HL-60 (cell line): ENCODE data around the gene INPP4B.

ENCODE experiments used
- GABPA ChIP-seq: IDR thresholded peaks from 2 replicates; pipeline ENCODE4 v1.6.1; 2012; ENCODE audit warnings: low read depth
- POLR2AphosphoS5 ChIP-seq: IDR thresholded peaks from 2 replicates; pipeline ENCODE4 v1.6.1; 2012; ENCODE audit warnings: low read depth
- TF ChIP-seq, protein P1 (sequence below): IDR thresholded peaks from one replicate; pipeline ENCODE4 v1.5.1; 2011; ENCODE audit warnings: low read length, control low read depth, inconsistent platforms; ENCODE audit not compliant: insufficient read depth
- TF ChIP-seq, protein P2 (sequence below): IDR thresholded peaks from 2 replicates; pipeline ENCODE4 v1.6.1; 2012; ENCODE audit warnings: low read depth; ENCODE audit not compliant: insufficient replicate concordance

DNA sequence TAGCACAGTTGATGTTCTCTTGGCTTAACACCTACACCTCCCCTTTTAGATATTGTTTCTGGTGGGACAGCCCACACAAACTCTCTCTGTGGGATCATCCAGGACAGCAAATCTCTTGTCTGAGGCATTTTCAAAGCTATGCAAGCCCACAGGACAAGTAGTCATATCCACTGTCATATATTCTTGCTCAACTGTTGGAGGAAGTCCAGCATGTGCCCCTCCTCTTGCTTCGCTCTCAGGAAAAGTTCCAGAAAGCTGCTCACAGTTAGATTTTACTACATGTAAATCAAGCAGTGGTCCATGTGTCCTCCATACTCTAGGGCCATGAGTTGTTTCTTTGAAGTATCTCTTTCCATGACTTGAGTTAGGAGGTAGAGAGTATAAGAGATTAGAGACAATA lies 260.7 kb downstream of the INPP4B start:
- TF ChIP-seq, protein P1, sequence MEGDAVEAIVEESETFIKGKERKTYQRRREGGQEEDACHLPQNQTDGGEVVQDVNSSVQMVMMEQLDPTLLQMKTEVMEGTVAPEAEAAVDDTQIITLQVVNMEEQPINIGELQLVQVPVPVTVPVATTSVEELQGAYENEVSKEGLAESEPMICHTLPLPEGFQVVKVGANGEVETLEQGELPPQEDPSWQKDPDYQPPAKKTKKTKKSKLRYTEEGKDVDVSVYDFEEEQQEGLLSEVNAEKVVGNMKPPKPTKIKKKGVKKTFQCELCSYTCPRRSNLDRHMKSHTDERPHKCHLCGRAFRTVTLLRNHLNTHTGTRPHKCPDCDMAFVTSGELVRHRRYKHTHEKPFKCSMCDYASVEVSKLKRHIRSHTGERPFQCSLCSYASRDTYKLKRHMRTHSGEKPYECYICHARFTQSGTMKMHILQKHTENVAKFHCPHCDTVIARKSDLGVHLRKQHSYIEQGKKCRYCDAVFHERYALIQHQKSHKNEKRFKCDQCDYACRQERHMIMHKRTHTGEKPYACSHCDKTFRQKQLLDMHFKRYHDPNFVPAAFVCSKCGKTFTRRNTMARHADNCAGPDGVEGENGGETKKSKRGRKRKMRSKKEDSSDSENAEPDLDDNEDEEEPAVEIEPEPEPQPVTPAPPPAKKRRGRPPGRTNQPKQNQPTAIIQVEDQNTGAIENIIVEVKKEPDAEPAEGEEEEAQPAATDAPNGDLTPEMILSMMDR, result no peak
- TF ChIP-seq, protein P2, sequence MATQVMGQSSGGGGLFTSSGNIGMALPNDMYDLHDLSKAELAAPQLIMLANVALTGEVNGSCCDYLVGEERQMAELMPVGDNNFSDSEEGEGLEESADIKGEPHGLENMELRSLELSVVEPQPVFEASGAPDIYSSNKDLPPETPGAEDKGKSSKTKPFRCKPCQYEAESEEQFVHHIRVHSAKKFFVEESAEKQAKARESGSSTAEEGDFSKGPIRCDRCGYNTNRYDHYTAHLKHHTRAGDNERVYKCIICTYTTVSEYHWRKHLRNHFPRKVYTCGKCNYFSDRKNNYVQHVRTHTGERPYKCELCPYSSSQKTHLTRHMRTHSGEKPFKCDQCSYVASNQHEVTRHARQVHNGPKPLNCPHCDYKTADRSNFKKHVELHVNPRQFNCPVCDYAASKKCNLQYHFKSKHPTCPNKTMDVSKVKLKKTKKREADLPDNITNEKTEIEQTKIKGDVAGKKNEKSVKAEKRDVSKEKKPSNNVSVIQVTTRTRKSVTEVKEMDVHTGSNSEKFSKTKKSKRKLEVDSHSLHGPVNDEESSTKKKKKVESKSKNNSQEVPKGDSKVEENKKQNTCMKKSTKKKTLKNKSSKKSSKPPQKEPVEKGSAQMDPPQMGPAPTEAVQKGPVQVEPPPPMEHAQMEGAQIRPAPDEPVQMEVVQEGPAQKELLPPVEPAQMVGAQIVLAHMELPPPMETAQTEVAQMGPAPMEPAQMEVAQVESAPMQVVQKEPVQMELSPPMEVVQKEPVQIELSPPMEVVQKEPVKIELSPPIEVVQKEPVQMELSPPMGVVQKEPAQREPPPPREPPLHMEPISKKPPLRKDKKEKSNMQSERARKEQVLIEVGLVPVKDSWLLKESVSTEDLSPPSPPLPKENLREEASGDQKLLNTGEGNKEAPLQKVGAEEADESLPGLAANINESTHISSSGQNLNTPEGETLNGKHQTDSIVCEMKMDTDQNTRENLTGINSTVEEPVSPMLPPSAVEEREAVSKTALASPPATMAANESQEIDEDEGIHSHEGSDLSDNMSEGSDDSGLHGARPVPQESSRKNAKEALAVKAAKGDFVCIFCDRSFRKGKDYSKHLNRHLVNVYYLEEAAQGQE, result no peak
- TF ChIP-seq GABPA (no peak), POLR2AphosphoS5 (no peak)
